ENCODE measurements around the gene CDC25A. TPM values are rescaled to one million over a fixed set of nuclear protein-coding genes. Genes with fewer than 3 reads are reported as not detected.

Gene CDC25A
- total and polyA plus RNA-seq, 2 of the 8 experiments (the other 6 are each of a cell fraction or from before 2014, with no cell fraction given) = 20.7 to 62.1 TPM

- Histone ChIP-seq H3K9ac (replicated peaks in 1 of 4; ENCODE audit: extremely low read depth in 1 of 4, low read depth in 3 of 4, low read length in 3 of 4) (no peak overlapping the region), H3K23me2 (ENCODE audit: low read depth, low read length) (no peaks in the 10 kb centered on the region), H3K4me3 (ENCODE audit: extremely low read depth in 1 of 4, insufficient read depth in 2 of 4, low read depth in 3 of 4, low read length in 4 of 4) (no peak overlapping the region), H3K79me1 (ENCODE audit: low read depth, low read length) (no peaks in the 10 kb centered on the region; the same call in 1 of the 2 replicates), H3K4me2 (ENCODE audit: insufficient read depth in 1 of 2, low read depth in 2 of 2, low read length in 2 of 2) (no peak overlapping the region), H2BK12ac (ENCODE audit: low read depth, low read length) (no peak overlapping the region), H3K27me3 (replicated peaks in 1 of 4; ENCODE audit: control insufficient read depth in 3 of 4, extremely low read depth in 1 of 4, insufficient read depth in 3 of 4, low read length in 3 of 4) (no peaks in the 10 kb centered on the region), H3K9me3 (ENCODE audit: insufficient read depth in 2 of 2, low read depth in 1 of 2, low read length in 1 of 2) (no peaks in the 10 kb centered on the region), H4K91ac (replicated peaks; ENCODE audit: insufficient read length, low read length) (no peak overlapping the region), H3K27ac (ENCODE audit: low read depth, low read length) (no peak overlapping the region), H4K8ac (ENCODE audit: extremely low read depth, insufficient read depth, low read length) (no peak overlapping the region), H2BK20ac (ENCODE audit: low read length) (no peak overlapping the region), H3K56ac (replicated peaks; ENCODE audit: insufficient read length, low read depth, low read length) (no peak overlapping the region), H2BK120ac (replicated peaks; ENCODE audit: low read depth, low read length) (no peak overlapping the region), H3K4ac (replicated peaks; ENCODE audit: insufficient read length, low read depth, low read length) (no peak overlapping the region), H3K4me1 (replicated peaks in 1 of 4; ENCODE audit: control insufficient read depth in 3 of 4, insufficient read depth in 4 of 4, low read length in 3 of 4) (no peaks in the 10 kb centered on the region; a peak in 1 of 7 replicates), H4K5ac (ENCODE audit: insufficient read length, low read depth, low read length) (no peak overlapping the region), H2BK15ac (ENCODE audit: low read length) (no peak overlapping the region), H3K36me3 (ENCODE audit: control insufficient read depth in 2 of 4, insufficient read depth in 4 of 4, low read length in 3 of 4) (peaks cover 15 to 52% (median 37%) of the 10 kb centered on the region in 4 experiments), H3K18ac (ENCODE audit: extremely low read depth, low read length) (no peak overlapping the region), H2AFZ (ENCODE audit: low read length) (no peak overlapping the region), H3K79me2 (ENCODE audit: control insufficient read depth in 1 of 2, insufficient read depth in 2 of 2, low read length in 2 of 2) (no peaks in the 10 kb centered on the region), H3K14ac (ENCODE audit: insufficient read length) (no peak overlapping the region), H4K20me1 (replicated peaks in 1 of 2; ENCODE audit: control insufficient read depth in 1 of 2, insufficient read depth in 2 of 2, low read length in 2 of 2) (peaks cover 4 to 9% of the 10 kb centered on the region in 2 experiments), H2BK5ac (ENCODE audit: low read depth, low read length) (no peak overlapping the region), H3K23ac (ENCODE audit: insufficient read length) (no peak overlapping the region), H2AK5ac (ENCODE audit: low read depth, low read length) (no peak overlapping the region)
- DNase-seq (ENCODE audit: low read depth in 1 of 2, low spot score in 2 of 2) (no peak), FAIRE-seq (no peak)
- ChIA-PET CTCF (ENCODE audit: partially characterized antibody) (interaction anchor here (0.7 to 5.3 kb wide), 27 partner anchors 9 to 332 kb away, joined by 3 to 25 read pairs (median 4); partner anchors contain the start of gene CDC25A), POLR2A (ENCODE audit: partially characterized antibody) (interaction anchor here (0.6 to 3.4 kb wide), 6 partner anchors 11 to 320 kb away, joined by 3 to 19 read pairs (median 3); partner anchors contain the start of gene CDC25A)
- 93% methylated on average over 5 of the region's 5 CpGs; no CpG with 5 or more reads in 1 of the 2 experiments for WGBS, 2 experiments (ENCODE audit: extremely low coverage in 1 of 2, insufficient coverage in 1 of 2, insufficient read length in 1 of 2, insufficient replicate concordance in 2 of 2, low coverage in 1 of 2, low lambda C conversion rate in 2 of 2, missing lambda C conversion rate in 1 of 2)
These were observed 30.9 kb downstream of the CDC25A start for GRCh38 chr3:48157202-48157840.

All from H1 (cell line).